Smooth muscle cell (in vitro differentiated cells): Measurements from ENCODE around the gene GAB2. TPM values are rescaled to one million over a fixed set of nuclear protein-coding genes. Genes with fewer than 3 reads are reported as not detected.

Experiments
- DNase-seq: peaks from one replicate; lab custom pipeline; 2025; ENCODE audit not compliant: unreplicated experiment; lab: John Stamatoyannopoulos, UW
- H2AFZ ChIP-seq: fragments of 200-600 bp; sonication (generic); 2 replicates; pipeline ENCODE4 v1.6.0; 2016; ENCODE audit warnings: antibody characterized with exemption, low read depth, mild to moderate bottlenecking
- H3F3A ChIP-seq: fragments of 200-600 bp; sonication (generic); 2 replicates; pipeline ENCODE4 v1.6.0; 2017; ENCODE audit warnings: antibody characterized with exemption, low read depth
- H3K27ac ChIP-seq: fragments of 200-600 bp; sonication (generic); 2 replicates; pipeline ENCODE4 v1.5.1; 2016; ENCODE audit warnings: low read depth, mild to moderate bottlenecking
- H3K27me3 ChIP-seq: fragments of 200-600 bp; sonication (generic); 2 replicates; pipeline ENCODE4 v1.6.1; 2016; ENCODE audit warnings: low read depth, mild to moderate bottlenecking
- H3K36me3 ChIP-seq: fragments of 200-600 bp; sonication (generic); 2 replicates; pipeline ENCODE4 v1.5.1; 2016; ENCODE audit warnings: low read depth
- H3K4me1 ChIP-seq: fragments of 200-600 bp; sonication (generic); 2 replicates; pipeline ENCODE4 v1.5.1; 2016; ENCODE audit warnings: low read depth
- H3K4me2 ChIP-seq: fragments of 200-600 bp; sonication (generic); 2 replicates; pipeline ENCODE4 v1.6.0; 2016; ENCODE audit warnings: mild to moderate bottlenecking
- H3K4me3 ChIP-seq: fragments of 200-600 bp; sonication (generic); 2 replicates; pipeline ENCODE4 v1.5.1; 2016; ENCODE audit warnings: mild to moderate bottlenecking
- H3K79me2 ChIP-seq: fragments of 200-600 bp; sonication (generic); 2 replicates; pipeline ENCODE4 v1.6.0; 2016; ENCODE audit warnings: low read depth, mild to moderate bottlenecking
- H3K9ac ChIP-seq: fragments of 200-600 bp; sonication (generic); 2 replicates; pipeline ENCODE4 v1.6.0; 2016; ENCODE audit warnings: low read depth
- H3K9me3 ChIP-seq: fragments of 200-600 bp; sonication (generic); replicated peaks from 2 replicates; pipeline ENCODE4 v1.5.1; 2016; ENCODE audit warnings: low read depth
- H4K20me1 ChIP-seq: fragments of 200-600 bp; sonication (generic); 2 replicates; pipeline ENCODE4 v1.6.0; 2016; ENCODE audit warnings: low read depth
- CTCF ChIP-seq: fragments of 200-600 bp; sonication (generic); IDR thresholded peaks from 2 replicates; pipeline ENCODE4 v1.5.1; 2017; ENCODE audit warnings: borderline replicate concordance, mild to moderate bottlenecking, antibody characterized with exemption; ENCODE audit not compliant: insufficient read depth, poor library complexity, severe bottlenecking
- WGBS: methylation state at CpG from one replicate; pipeline ENCODE4 v1.1.7; 2016; ENCODE audit warnings: low lambda C conversion rate; 5-methylcytosine and 5-hydroxymethylcytosine counted together
- polyA plus RNA-seq: library from polyadenylated mRNA; unstranded; fragments of >200 nt; fragmentation: Nextera tagmentation; extraction: Ambion mirVana; gene quantifications from 2 replicates; pipeline ENCODE4 v1.2.1, GENCODE V29; 2016
- total RNA-seq: library from RNA; depleted of rRNA; stranded (reverse); fragments of >200 nt; gene quantifications from 2 replicates; pipeline ENCODE4 v1.2.3, GENCODE V29; 2014

Gene GAB2
- total and polyA plus RNA-seq, 2 experiments from 2014 or later = 4.2 to 9.7 TPM

GRCh38 chr11:78250099-78250498, 167.5 kb downstream of the GAB2 start:
- 95% methylated on average over 8 of the region's 8 CpGs for WGBS
- Histone ChIP-seq H3K4me2 (no peak overlapping the region), H3K9ac (no peak overlapping the region)

GRCh38 chr11:78248903-78249302, 168.7 kb downstream of the GAB2 start:
- peaks cover 28% of the 10 kb centered on the region for H3F3A ChIP-seq
- no peak overlapping the region for H3K27ac ChIP-seq
- peaks cover 36% of the 10 kb centered on the region for H3K79me2 ChIP-seq
- no peak for DNase-seq
- no peak overlapping the region for H3K4me2 ChIP-seq
- no peak overlapping the region for H3K4me3 ChIP-seq
- no peak for TF ChIP-seq CTCF
- H3K9ac ChIP-seq = no peak overlapping the region
- no peaks in the 10 kb centered on the region for H4K20me1 ChIP-seq
- no peaks in the 10 kb centered on the region for H3K4me1 ChIP-seq
- no peaks in the 10 kb centered on the region for H3K36me3 ChIP-seq
- no peak overlapping the region for H2AFZ ChIP-seq
- H3K27me3 ChIP-seq = no peaks in the 10 kb centered on the region
- H3K9me3 ChIP-seq = no peaks in the 10 kb centered on the region

More at GRCh38 chr11:78250099-78250498, 167.5 kb downstream of the GAB2 start:
- Histone ChIP-seq H3K27me3 (no peaks in the 10 kb centered on the region), H4K20me1 (no peaks in the 10 kb centered on the region), H3K4me3 (no peak overlapping the region), H3K4me1 (no peaks in the 10 kb centered on the region), H3K36me3 (no peaks in the 10 kb centered on the region), H3K27ac (no peak overlapping the region), H3K9me3 (no peaks in the 10 kb centered on the region), H3K79me2 (peaks cover 47% of the 10 kb centered on the region), H2AFZ (no peak overlapping the region), H3F3A (peaks cover 20% of the 10 kb centered on the region)
- DNase-seq = no peak
- TF ChIP-seq CTCF = no peak

- Histone ChIP-seq H4K20me1 (no peaks in the 10 kb centered on the region), H3K4me1 (no peaks in the 10 kb centered on the region), H3K4me2 (no peak overlapping the region), H3F3A (peaks cover 28% of the 10 kb centered on the region), H3K4me3 (no peak overlapping the region), H2AFZ (no peak overlapping the region), H3K79me2 (peaks cover 30% of the 10 kb centered on the region), H3K27ac (no peak overlapping the region), H3K36me3 (no peaks in the 10 kb centered on the region), H3K9ac (no peak overlapping the region), H3K27me3 (no peaks in the 10 kb centered on the region), H3K9me3 (no peaks in the 10 kb centered on the region)
- 76% methylated on average over 3 of the region's 3 CpGs for WGBS
- no peak for DNase-seq
- TF ChIP-seq CTCF = no peak
Observed at GRCh38 chr11:78248191-78248590, 169.4 kb downstream of the GAB2 start.

- whole genome bisulfite sequencing = 35% methylated on average over 4 of the region's 4 CpGs
- H3K9me3 ChIP-seq = no peaks in the 10 kb centered on the region
- peaks cover 15% of the 10 kb centered on the region for H3F3A ChIP-seq
- no peaks in the 10 kb centered on the region for H3K27me3 ChIP-seq
- no peak overlapping the region for H2AFZ ChIP-seq
- no peak overlapping the region for H3K4me3 ChIP-seq
- H3K4me1 ChIP-seq = no peaks in the 10 kb centered on the region
- H3K27ac ChIP-seq = peak overlapping the region; percentile 29
- no peak overlapping the region for H3K9ac ChIP-seq
- no peak for TF ChIP-seq CTCF
- peak overlapping the region; percentile 62 for H3K4me2 ChIP-seq
- H4K20me1 ChIP-seq = no peaks in the 10 kb centered on the region
- H3K79me2 ChIP-seq = peaks cover 26% of the 10 kb centered on the region
- no peaks in the 10 kb centered on the region for H3K36me3 ChIP-seq
- DNase-seq = no peak
Observed at GRCh38 chr11:78244546-78245255, 172.9 kb downstream of the GAB2 start.
